Prostate gland (tissue), 2 donors: ENCODE measurements around the gene TSC22D1.

ENCODE experiments used
- POLR2A ChIP-seq: fragments of 450-650 bp; IDR thresholded peaks from one replicate; pipeline ENCODE4 v1.6.1; 2016; ENCODE audit warnings: antibody characterized with exemption, mild to moderate bottlenecking
- TF ChIP-seq, protein P1 (sequence below), 4 experiments: fragments of 200-600 bp in 2 of 4; fragments of 450-650 bp in 2 of 4; sonication (generic) in 2 of 4; IDR thresholded peaks; 1 replicate in 3 of 4; 2 replicates in 1 of 4; pipeline ENCODE4 v1.5.1; 2016 to 2019; ENCODE audit warnings: antibody characterized with exemption in 4 of 4, mild to moderate bottlenecking in 2 of 4, moderate library complexity in 2 of 4

GRCh38 chr13:44620057-44620456 lies 43.9 kb upstream of the TSC22D1 start:
- TF ChIP-seq, protein P1, sequence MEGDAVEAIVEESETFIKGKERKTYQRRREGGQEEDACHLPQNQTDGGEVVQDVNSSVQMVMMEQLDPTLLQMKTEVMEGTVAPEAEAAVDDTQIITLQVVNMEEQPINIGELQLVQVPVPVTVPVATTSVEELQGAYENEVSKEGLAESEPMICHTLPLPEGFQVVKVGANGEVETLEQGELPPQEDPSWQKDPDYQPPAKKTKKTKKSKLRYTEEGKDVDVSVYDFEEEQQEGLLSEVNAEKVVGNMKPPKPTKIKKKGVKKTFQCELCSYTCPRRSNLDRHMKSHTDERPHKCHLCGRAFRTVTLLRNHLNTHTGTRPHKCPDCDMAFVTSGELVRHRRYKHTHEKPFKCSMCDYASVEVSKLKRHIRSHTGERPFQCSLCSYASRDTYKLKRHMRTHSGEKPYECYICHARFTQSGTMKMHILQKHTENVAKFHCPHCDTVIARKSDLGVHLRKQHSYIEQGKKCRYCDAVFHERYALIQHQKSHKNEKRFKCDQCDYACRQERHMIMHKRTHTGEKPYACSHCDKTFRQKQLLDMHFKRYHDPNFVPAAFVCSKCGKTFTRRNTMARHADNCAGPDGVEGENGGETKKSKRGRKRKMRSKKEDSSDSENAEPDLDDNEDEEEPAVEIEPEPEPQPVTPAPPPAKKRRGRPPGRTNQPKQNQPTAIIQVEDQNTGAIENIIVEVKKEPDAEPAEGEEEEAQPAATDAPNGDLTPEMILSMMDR (IDR thresholded peaks at IDR 0.05): no peak
- no peak for TF ChIP-seq POLR2A
